Ishikawa (cell line): ENCODE measurements around the gene ZNF333.

Source experiments
- CEBPB ChIP-seq: IDR thresholded peaks from 2 replicates; pipeline ENCODE4 v1.6.1; 2012
- CREB1 ChIP-seq: IDR thresholded peaks from 2 replicates; pipeline ENCODE4 v1.6.1; 2012; ENCODE audit warnings: low read depth
- NFIC ChIP-seq: IDR thresholded peaks from 2 replicates; pipeline ENCODE4 v1.6.1; 2012
- RAD21 ChIP-seq: IDR thresholded peaks from 2 replicates; pipeline ENCODE4 v1.6.1; 2012; ENCODE audit warnings: low read depth
- TCF12 ChIP-seq: IDR thresholded peaks from 2 replicates; pipeline ENCODE4 v1.6.1; 2012; ENCODE audit warnings: low read depth
- TEAD4 ChIP-seq: IDR thresholded peaks from 2 replicates; pipeline ENCODE4 v1.6.1; 2012

GRCh38 chr19:14775869-14776586, 86.2 kb downstream of the ZNF333 start:
- no peak for TF ChIP-seq RAD21
- TF ChIP-seq TEAD4 = no peak
- TF ChIP-seq CREB1 = no peak
- no peak for TF ChIP-seq CEBPB
- no peak for TF ChIP-seq TCF12
- TF ChIP-seq NFIC = no peak
